GM18498 (cell line): ENCODE results near the gene ITPR2.
"Not testable (repeated sequence)": the region's sequence is repeated elsewhere in the genome, so short reads cannot be mapped to it uniquely, and the experiment has no call there.

ENCODE experiments used
- ATAC-seq: cut with Tn5 transposase; IDR thresholded peaks from one replicate; pipeline ENCODE4 v1.9.1; 2021; ENCODE audit warnings: mild to moderate bottlenecking, moderate library complexity; ENCODE audit not compliant: unreplicated experiment

Gene ITPR2

GRCh38 chr12:26791301-26791791 lies 41.6 kb downstream of the ITPR2 start:
- peak; percentile 52 for ATAC-seq

- no peak for ATAC-seq
Measured at GRCh38 chr12:26790645-26790994, 42.4 kb downstream of the ITPR2 start.

- no peak for ATAC-seq
Measured at GRCh38 chr12:26789731-26790644, 43.0 kb downstream of the ITPR2 start.

DNA sequence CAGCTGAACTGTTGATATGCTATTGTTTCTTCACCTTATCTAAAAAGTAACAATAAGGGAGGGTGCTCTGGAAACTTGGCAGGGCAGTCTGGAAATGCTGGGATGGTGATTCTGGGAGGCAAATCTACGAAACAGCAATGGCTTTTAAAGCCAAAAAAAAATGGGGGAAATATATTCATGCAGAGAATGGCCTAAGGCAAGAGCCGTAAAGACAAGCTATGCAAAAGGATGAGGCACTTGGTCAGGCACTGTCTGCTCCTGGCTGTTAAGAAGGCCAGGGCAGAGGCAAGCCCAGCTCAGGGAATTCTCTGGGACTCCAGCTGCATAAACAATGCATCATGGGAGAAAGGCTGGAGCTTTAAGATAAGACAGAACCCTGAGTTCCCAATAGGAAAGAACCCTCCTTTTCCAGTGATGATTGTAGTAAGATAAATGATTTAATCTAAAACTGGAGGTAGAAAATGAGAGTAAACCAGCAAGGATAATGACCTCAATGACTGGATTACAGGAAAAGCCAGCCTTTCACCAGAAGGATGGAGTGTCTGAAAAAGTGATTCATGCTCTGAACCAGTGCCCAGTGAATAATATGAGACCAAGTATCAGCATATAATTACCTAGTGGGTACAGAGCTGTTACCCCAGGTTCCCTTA lies 46.0 kb downstream of the ITPR2 start:
- ATAC-seq: no peak

- no peak for ATAC-seq
Measured at GRCh38 chr12:26786491-26786864, 46.5 kb downstream of the ITPR2 start.

DNA sequence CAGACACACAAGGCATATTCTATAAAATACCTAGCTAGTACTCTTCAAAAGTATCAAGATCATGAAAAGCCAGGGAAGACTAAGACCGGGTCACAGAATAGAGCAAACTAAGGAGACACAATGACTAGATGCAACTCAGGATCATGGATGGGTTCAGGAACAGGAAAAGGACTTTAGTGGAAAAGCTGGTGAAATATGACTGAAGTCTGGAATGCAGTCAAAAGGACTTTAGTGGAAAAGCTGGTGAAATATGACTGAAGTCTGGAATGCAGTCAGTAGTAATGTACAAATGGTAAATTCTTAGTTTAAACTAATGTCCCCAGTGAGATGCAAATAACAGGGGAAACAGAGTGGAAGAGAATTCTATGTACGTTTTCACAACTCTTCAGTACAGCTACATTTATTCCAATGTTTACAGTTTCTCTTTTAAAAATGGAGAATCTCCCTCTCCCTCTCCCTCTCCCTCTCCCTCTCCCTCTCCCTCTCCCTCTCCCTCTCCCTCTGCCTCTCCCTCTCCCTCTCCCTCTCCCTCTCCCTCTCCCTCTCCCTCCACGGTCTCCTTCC lies 49.1 kb downstream of the ITPR2 start:
- ATAC-seq: not testable (repeated sequence)

DNA sequence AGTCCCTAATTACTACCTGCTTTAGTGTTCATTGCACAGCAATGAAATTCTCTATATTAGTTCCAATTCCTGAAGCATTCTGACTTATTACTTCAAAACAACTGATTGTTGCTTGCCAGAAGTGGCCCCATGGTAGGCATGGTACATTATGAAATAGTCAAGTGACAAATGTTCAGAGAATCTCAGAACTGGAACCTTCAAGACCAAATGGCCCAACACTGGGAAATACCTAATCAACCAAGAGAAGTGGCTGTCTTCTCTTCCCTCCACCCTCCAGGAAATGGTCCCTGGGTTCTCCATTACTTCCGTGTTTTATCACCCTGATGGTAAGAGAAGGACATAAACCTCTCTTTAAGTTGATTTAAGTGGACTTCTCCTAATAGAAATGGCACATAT lies 49.9 kb downstream of the ITPR2 start:
- no peak for ATAC-seq

DNA sequence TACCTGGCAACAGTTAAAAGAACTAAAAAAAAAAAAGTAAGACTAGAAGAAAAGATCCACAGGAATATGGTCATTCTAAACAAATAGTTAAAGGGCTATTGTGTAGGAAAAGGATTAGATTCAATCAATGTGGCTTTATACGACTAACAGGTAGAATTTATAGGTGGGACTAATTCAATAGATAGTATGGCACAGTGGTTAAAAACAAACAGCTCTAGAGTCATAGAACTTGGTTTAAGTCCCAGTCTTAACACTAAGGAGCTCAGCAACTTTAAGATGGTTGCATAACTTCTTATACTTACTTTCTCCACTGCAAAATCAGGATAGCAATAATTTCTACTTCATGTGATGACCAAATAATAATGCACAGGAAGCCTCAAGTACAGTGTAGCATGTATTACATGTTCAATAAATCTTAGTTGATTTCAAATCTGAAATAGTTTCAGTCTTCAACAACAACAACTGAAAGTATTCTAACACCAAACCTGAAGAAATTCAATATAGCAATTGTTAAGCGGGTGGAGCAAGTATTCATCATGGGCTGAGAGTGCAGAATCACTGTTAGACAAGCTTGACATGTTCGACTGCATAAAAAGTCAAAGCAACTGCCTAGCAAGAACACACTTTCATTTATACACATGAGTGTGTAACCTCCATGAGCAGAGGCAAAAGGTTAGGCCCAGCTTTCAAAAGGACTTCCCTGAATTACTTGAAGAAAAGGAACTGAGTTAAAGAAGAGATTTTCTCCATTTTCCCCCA lies 50.4 kb downstream of the ITPR2 start:
- no peak for ATAC-seq

DNA sequence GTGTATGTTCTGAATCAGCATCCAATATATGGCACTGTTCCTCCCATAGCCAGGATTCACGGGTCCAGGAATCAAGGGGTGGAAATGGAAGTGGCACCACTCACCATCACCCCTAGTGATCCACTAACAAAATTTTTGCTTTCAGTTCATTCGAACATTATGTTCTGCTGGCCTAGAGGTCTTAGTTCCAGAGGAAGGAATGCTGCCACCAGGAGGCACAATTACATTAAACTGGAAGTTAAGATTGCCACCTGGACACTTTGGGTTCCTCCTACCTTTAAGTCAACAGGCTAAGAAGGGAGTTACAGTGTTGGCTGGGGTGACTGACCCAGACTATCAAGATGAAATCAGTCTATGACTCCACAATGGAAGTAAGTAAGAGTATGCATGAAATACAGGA lies 52.3 kb downstream of the ITPR2 start:
- ATAC-seq: not testable (repeated sequence)

- not testable (repeated sequence) for ATAC-seq
Measured at GRCh38 chr12:26778173-26778775, 54.7 kb downstream of the ITPR2 start.

DNA sequence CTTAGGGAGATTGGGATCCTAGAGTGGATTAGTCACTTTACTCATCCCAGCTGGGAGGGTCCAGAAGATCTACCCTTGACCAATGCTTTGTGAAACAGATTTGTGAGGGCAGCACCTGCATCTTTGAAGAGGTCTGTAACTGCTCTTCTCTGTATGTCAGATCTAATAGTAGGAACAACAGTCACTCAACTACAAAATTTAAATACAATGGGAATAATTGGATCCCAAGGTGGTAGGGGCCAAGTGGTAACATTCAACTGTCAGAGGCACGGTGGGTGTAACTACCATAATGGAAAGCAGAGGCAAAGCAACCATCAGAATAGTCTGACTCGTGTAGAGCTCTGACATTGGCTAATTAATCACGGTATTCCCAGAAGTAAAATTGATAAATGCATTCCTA lies 55.8 kb downstream of the ITPR2 start:
- no peak for ATAC-seq

GRCh38 chr12:26775991-26776390 lies 57.0 kb downstream of the ITPR2 start:
- ATAC-seq: not testable (repeated sequence)

DNA sequence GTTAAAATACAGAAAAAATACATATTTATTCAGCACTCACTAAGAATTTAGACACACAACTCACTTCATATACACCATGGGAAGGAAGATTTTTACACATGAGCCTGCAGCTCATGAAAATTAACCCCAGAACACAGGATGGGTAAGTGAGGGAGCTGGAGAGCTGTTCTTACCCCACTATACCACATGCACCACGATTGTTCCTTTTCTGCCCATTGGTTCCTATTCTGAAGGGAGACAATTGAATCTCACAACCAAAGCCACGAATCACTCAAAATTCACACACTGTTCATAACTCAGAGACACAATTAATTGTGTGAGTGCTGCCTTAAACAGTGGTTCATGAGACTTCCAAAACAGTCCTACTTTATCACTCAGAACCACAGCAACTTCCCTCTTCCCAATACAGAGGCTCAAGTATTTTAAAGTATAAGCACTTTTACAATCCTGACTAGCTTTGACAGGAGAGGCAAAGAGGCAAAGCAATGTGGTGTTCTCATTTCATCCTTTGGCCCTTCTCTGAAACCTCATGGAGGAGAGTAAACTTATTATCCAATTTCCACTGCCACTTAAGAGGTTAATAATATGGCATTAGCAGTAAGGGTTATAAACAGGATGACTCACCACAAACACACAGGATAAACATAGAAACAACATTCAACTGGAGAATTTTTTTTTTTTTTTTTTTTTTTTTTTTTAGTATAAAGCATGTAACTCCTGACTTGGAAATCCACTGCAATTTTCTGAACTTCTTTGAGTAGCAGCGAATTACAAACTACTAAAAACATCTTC lies 59.5 kb downstream of the ITPR2 start:
- no peak for ATAC-seq

- ATAC-seq: no peak
Measured at GRCh38 chr12:26771861-26772260, 61.1 kb downstream of the ITPR2 start.

- ATAC-seq: no peak
Measured at GRCh38 chr12:26770239-26771070, 62.5 kb downstream of the ITPR2 start.

- ATAC-seq: no peak
Measured at GRCh38 chr12:26769611-26770010, 63.4 kb downstream of the ITPR2 start.

- peak; percentile 70 for ATAC-seq
Measured at GRCh38 chr12:26768611-26769603, 64.1 kb downstream of the ITPR2 start.

GRCh38 chr12:26767865-26768264 lies 65.1 kb downstream of the ITPR2 start:
- no peak for ATAC-seq
